Neuron (in vitro differentiated cells): Measurements from ENCODE around the gene HLA-DPB1.
A peak's percentile ranks its signal among the peaks of the same experiment; 100 is the strongest.
"Not testable (repeated sequence)": the region's sequence is repeated elsewhere in the genome, so short reads cannot be mapped to it uniquely, and the experiment has no call there.

Experiments
- H2AFZ ChIP-seq: one replicate; pipeline ENCODE4 v1.6.1; 2013; ENCODE audit warnings: low read depth, mild to moderate bottlenecking, inconsistent platforms, low read length, moderate library complexity
- H3K27me3 ChIP-seq: one replicate; pipeline ENCODE4 v1.6.1; 2013; ENCODE audit warnings: low read length; ENCODE audit not compliant: insufficient read depth
- H3K36me3 ChIP-seq: one replicate; pipeline ENCODE4 v1.6.1; 2013; ENCODE audit warnings: low read length; ENCODE audit not compliant: insufficient read depth
- H3K4me1 ChIP-seq: one replicate; pipeline ENCODE4 v1.6.1; 2013; ENCODE audit warnings: low read length; ENCODE audit not compliant: insufficient read depth
- H3K4me3 ChIP-seq: 2 replicates; pipeline ENCODE4 v1.5.1; 2013; ENCODE audit warnings: mild to moderate bottlenecking, low read length, moderate library complexity
- H3K9me3 ChIP-seq: one replicate; pipeline ENCODE4 v1.6.1; 2013; ENCODE audit warnings: low read length

Gene HLA-DPB1

DNA sequence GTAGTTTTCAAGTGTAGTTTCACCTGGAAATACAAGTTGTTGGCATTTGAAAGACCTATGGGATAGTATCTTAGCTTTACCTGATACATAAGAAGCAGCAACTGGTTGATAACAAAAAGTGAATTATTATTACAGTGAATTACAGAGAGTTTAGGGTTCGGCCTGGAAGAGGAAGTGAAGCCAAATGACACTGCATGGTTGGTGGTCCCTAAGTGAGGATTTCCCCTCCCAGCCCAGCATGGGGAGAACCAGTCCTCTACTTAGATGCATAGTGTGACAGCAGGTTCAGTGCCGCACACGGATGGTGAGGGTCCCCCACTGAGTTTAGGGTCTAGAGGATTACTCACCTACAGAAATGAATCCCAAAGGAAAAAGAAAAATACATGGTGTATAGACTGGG is 18.1 kb downstream of the HLA-DPB1 start:
- no peaks in the 10 kb centered on the region for H3K36me3 ChIP-seq
- H3K4me1 ChIP-seq: no peaks in the 10 kb centered on the region
- no peaks in the 10 kb centered on the region for H3K9me3 ChIP-seq
- no peak overlapping the region for H2AFZ ChIP-seq
- H3K27me3 ChIP-seq: no peaks in the 10 kb centered on the region
- H3K4me3 ChIP-seq: no peak overlapping the region

DNA sequence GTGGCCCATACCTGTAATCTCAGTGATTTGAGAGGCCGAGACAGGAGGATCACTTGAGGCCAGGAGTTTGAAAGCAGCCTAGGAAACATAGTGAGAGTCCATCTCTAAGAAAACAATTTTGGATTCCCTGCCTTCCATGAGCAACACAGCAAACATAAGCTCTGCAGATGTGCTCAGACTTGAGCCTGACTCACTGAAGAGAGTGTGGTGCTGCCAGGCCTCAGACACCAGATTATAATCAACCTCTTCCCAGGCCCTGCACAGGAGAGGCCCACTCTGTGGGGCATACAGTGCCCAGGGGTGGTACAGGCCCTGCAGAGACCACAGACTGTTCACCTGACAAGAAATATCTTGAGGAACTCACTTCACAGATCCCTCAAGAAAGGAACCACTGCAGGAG is 19.9 kb downstream of the HLA-DPB1 start:
- Histone ChIP-seq H3K36me3 (no peaks in the 10 kb centered on the region), H3K9me3 (no peaks in the 10 kb centered on the region), H3K4me3 (no peak overlapping the region), H3K4me1 (no peaks in the 10 kb centered on the region), H2AFZ (no peak overlapping the region), H3K27me3 (no peaks in the 10 kb centered on the region)

DNA sequence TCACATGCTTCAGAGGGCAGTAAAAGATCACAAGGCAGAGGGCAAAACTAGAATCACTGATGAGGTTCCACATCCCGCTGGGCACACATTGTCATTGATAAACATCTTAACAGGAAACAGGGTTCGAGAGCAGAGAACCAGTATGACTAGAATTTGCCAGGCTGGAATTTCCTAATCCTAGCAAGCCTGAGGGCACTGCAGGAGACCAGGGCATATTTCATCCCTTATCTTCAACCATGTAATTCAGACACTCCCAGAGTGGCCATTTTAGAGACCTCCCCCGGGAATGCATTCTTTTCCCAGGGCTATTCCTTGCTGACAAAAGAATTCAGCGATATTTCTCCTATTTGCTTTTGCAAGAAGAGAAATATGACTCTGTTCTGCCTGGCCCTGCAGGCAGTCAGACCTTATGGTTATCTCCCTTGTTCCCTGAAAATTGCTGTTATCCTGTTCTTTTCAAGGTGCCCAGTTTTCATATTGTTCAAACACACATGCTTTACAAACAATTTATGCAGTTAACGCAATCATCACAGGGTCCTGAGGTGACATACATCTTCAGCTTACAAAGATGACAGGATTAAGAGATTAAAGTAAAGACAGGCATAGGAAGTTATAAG is 25.4 kb downstream of the HLA-DPB1 start:
- peaks cover 12% of the 10 kb centered on the region for H3K27me3 ChIP-seq

DNA sequence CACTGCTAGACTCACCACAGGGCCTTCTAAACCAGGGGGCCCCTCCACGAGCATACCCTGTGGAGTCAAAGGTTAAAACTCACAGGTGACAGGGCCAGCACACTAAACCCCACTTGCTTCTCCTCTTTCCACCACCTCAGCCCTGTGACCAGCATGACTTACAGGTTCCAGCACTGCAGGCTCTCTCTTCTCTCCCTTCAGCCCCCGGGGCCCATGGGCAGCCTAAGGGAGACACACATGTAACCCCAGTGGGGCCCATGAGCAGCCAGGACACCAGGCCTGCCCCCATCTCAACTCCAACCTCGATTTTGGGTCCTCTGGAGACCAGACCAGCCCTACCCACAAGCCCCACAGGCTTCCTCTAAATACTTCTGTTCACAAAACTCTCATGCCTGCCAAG is 28.0 kb downstream of the HLA-DPB1 start:
- Histone ChIP-seq H3K9me3 (no peaks in the 10 kb centered on the region), H3K4me1 (no peaks in the 10 kb centered on the region), H3K36me3 (no peaks in the 10 kb centered on the region), H3K27me3 (peaks cover 29% of the 10 kb centered on the region), H3K4me3 (no peak overlapping the region), H2AFZ (no peak overlapping the region)

More for the DNA sequence above, 25.4 kb downstream of the HLA-DPB1 start:
- not testable (repeated sequence) for H3K36me3 ChIP-seq, H3K4me3 ChIP-seq, H2AFZ ChIP-seq, H3K4me1 ChIP-seq, H3K9me3 ChIP-seq

DNA sequence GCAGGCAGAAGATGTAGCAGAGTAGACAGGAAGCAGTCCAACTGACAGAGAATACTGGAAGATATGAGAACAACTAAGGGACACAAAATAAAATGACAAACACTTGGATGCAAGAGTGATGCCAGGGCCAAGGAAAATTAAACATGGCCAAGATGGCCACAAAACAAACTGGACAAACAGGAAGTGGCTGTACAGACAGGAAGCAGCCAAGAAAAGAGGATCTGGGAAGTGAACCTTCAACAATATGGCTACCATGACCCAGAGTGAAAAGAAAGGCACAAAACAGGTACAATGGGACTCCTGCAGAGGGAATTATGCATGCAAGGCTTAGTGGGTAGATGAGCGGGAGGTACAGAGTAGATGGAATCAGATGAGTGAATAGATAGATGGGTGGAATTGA is 29.1 kb downstream of the HLA-DPB1 start:
- Histone ChIP-seq H3K36me3 (no peaks in the 10 kb centered on the region), H3K4me3 (no peak overlapping the region), H3K9me3 (no peaks in the 10 kb centered on the region), H3K4me1 (no peaks in the 10 kb centered on the region), H2AFZ (no peak overlapping the region), H3K27me3 (peaks cover 29% of the 10 kb centered on the region)

DNA sequence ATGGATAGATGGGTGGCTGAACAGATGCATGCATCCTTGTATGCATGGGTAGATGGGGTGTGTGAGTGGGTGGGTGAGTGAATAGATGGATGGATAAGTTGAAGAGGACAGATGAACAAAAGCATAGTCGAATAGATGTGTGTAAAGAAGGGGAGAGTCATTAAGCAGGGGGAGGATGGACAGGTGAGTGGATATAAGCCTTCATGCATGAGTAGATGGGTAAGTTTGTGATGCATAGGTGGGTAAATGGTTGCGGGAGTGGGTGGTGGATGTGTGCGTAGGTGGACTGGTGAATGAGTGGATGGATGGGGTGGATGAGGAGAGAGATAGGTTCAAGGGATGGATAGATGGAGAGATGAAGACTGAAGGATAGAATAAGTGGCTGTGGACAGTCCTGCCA is 29.6 kb downstream of the HLA-DPB1 start:
- Histone ChIP-seq H3K9me3 (no peaks in the 10 kb centered on the region), H3K27me3 (peaks cover 29% of the 10 kb centered on the region), H3K4me1 (no peaks in the 10 kb centered on the region), H3K36me3 (no peaks in the 10 kb centered on the region), H3K4me3 (no peak overlapping the region), H2AFZ (no peak overlapping the region)

DNA sequence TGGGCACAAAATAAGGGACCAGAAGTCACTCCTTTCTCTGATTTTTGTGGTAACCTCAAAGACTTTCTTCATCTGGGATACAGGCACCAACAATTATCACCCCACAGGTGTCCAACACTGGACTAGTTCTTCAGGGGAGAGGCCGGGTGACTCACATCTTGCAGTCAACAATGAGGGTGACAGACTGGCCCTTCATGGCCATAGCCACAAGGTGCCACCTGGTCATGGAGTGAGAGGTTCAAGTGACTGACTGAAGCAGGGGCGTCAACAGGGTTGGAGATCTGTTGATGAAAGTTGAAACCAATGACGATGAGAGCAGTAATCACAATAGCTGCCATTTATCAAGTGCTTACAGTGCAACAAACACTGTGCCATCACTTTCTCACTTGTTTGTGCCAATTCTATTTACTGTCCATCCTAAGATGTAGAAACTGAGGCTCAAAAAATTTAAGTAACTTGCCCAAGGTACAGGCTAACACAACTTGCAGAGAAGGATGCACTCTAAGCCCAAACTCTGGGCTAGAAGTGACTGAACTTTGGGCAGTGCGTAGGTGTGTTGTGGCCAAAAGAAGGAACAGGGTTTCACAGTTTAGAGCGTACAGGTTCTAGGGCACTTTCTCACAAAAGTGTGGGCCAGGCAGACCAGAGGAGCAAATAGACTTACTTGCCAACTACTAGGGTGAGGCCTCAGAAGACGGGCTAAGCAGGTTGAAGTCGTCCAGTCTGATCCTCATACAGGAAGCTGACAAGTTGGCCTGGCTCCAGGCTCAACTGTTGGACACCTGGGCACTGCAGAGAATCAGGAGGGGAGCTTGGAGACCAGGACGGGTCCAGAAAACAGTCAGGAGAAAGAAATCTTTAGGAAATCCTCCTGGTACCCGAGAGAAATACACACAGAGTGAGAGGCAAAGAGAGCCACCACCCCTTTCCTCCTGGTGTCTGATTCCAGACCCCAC is 30.4 kb downstream of the HLA-DPB1 start:
- no peak overlapping the region for H2AFZ ChIP-seq
- H3K4me3 ChIP-seq: no peak overlapping the region
- peaks cover 29% of the 10 kb centered on the region for H3K27me3 ChIP-seq
- no peaks in the 10 kb centered on the region for H3K36me3 ChIP-seq
- no peaks in the 10 kb centered on the region for H3K4me1 ChIP-seq
- H3K9me3 ChIP-seq: no peaks in the 10 kb centered on the region

DNA sequence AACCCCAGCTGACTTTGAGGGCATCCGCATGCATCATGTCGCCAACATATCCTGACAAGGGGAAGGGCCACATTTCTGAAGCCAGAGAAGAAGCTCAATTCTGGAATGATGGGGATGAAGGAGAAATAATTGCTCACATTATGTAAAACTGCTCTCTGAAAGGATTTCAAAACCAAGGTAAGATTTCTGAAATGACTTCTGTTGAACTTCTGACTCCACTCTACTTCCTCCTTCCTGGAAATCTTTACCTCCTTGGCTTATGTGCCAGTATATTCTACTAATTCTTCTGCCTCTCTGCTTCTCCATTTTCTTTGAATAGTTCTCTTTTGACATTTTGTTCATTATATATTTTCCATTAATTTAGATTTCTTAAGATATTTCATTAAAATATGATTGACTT is 31.9 kb downstream of the HLA-DPB1 start:
- Histone ChIP-seq H2AFZ (no peak overlapping the region), H3K9me3 (no peaks in the 10 kb centered on the region), H3K27me3 (peaks cover 29% of the 10 kb centered on the region), H3K4me1 (no peaks in the 10 kb centered on the region), H3K4me3 (no peak overlapping the region), H3K36me3 (no peaks in the 10 kb centered on the region)

DNA sequence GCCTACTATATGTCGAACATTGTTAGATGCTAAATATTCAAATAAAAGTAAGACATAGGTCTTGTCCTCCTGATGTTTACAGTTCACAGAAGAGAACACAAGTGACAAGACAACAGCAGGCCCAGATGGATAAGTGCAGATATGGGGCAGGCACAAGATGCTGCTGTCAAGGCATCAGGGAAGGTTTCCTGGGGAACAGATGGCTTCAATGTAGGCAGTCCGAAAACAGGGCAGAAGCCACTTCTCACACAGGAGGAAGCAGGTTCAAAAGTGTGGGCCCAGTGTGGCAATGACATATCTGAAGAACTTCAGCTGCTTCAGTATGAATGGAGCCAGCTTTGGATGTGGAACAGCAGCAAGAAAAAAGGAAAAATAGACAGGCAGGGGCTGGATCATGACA is 32.5 kb downstream of the HLA-DPB1 start:
- H3K4me3 ChIP-seq: no peak overlapping the region
- peaks cover 29% of the 10 kb centered on the region for H3K27me3 ChIP-seq
- H2AFZ ChIP-seq: no peak overlapping the region
- no peaks in the 10 kb centered on the region for H3K4me1 ChIP-seq
- H3K36me3 ChIP-seq: no peaks in the 10 kb centered on the region
- no peaks in the 10 kb centered on the region for H3K9me3 ChIP-seq

DNA sequence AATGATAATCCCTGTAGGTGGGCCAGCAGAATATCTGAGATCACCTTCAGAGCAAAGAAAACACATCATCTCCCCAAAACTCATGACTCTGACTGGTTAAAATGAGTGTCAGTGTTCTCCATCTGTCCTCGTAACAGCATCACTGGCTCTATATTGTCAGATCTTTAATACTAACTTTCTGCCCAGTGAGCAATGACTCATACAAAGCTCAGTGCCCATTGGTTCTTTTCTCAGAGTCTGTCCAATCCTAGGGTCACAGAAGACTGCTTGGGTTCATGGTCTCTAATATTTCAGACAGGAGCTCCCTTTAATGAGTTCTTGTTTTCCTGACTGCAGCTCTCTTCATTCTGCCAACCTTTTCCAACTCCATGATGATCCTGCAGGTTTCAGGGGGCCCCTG is 36.4 kb downstream of the HLA-DPB1 start:
- Histone ChIP-seq H3K36me3 (no peaks in the 10 kb centered on the region), H3K4me1 (peaks cover 7% of the 10 kb centered on the region), H2AFZ (peak overlapping the region; percentile 37), H3K27me3 (peaks cover 32% of the 10 kb centered on the region), H3K9me3 (no peaks in the 10 kb centered on the region), H3K4me3 (no peak overlapping the region)

DNA sequence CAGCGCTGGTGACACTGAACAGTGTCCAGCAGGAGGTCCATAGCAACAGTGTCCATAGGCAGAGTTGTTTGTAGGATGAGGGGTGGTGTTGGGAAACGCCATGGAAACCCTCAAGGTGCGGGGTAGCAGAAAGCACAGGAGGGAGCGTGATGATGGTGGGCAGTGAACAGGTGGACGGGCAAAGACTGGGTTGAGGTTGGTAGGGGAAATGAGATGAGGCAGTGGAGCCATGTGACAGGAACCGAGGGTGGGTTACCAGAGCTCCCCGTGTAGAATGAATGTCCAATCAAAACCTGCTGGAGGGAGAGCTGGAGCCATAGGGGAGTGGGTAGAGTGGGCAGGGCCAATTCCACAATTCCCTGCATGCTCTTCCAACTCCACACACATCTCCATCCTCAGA is 38.0 kb downstream of the HLA-DPB1 start:
- Histone ChIP-seq H2AFZ (no peak overlapping the region), H3K27me3 (peaks cover 35% of the 10 kb centered on the region), H3K4me1 (peaks cover 10% of the 10 kb centered on the region), H3K36me3 (no peaks in the 10 kb centered on the region), H3K4me3 (no peak overlapping the region), H3K9me3 (no peaks in the 10 kb centered on the region)

DNA sequence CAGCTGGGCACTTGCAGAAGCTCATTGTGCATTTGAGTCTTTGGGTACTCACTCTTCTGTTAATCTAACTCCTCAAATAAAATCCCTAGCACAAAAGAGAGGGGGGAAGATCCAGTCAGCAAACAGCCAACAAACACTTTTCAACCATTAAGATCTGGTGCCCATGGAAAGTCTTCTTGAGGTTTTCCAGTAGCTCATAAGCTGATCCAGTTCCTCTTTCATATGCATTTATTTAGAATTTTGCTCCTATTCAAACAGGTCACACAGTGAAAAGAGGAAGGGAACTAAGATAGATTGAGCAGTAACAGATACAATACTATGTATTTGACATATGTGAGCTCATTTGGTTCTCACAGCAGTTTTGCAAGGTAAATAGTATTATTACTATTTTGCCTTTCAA is 38.6 kb downstream of the HLA-DPB1 start:
- Histone ChIP-seq H3K9me3 (no peaks in the 10 kb centered on the region), H2AFZ (no peak overlapping the region), H3K36me3 (no peaks in the 10 kb centered on the region), H3K4me1 (peaks cover 10% of the 10 kb centered on the region), H3K27me3 (peaks cover 35% of the 10 kb centered on the region), H3K4me3 (no peak overlapping the region)

DNA sequence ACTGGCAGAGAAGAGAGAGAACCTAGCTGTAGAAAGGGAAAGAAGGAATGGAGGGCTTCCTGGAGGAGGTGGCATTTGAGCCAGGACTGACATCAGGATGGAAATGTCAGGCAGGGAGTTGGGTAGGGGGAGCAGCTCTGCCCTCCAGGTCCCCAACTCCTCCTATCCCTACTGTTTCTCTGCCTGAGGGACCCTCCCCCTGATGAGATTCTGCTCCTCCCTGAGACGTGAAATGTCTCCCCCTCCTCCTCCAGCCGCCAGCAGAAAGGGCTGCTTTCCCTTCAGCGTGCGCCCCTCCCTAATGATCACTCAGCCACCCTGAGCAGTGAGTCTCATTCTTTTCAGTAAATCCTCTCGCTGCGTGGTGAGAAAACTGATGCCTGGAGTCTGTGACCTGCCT is 40.6 kb downstream of the HLA-DPB1 start:
- Histone ChIP-seq H3K4me3 (no peak overlapping the region), H3K36me3 (no peaks in the 10 kb centered on the region), H2AFZ (no peak overlapping the region), H3K27me3 (peaks cover 41% of the 10 kb centered on the region), H3K4me1 (peaks cover 10% of the 10 kb centered on the region), H3K9me3 (no peaks in the 10 kb centered on the region)
